ENCODE results near the gene CEACAM18.

DNA sequence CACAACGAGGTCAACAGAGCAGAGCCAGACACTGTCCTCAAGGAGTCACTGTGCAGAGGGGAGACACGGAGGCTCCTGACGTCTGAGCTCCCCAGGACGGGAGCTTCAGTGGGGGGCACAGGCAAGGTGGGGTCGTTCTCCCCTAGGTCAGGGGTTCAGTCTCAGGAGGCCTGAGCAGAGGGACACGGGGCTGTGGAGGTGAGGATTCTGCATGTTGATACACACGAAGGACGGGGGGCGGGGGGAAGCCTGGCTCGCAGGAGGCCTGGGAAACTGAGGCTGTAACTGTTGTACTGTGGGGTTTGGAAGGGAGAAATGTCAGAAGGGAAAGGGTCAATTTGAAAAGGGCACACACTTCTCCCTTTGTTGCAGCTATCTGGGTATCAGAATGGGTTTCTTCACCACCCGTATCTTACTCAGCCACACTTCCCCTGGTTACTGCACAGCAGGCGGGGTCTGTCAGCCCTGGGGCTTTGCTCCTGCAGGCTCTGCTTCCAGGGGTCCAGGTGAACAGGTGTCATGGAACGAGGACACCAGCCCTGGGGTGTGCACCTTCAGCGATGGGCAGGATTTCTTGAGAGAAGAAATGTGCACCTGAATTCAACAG is 19.3 kb upstream of the CEACAM18 start:
- TF ChIP-seq, protein P1, sequence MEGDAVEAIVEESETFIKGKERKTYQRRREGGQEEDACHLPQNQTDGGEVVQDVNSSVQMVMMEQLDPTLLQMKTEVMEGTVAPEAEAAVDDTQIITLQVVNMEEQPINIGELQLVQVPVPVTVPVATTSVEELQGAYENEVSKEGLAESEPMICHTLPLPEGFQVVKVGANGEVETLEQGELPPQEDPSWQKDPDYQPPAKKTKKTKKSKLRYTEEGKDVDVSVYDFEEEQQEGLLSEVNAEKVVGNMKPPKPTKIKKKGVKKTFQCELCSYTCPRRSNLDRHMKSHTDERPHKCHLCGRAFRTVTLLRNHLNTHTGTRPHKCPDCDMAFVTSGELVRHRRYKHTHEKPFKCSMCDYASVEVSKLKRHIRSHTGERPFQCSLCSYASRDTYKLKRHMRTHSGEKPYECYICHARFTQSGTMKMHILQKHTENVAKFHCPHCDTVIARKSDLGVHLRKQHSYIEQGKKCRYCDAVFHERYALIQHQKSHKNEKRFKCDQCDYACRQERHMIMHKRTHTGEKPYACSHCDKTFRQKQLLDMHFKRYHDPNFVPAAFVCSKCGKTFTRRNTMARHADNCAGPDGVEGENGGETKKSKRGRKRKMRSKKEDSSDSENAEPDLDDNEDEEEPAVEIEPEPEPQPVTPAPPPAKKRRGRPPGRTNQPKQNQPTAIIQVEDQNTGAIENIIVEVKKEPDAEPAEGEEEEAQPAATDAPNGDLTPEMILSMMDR (IDR thresholded peaks at IDR 0.05; ENCODE audit: low read depth, low read length, poor library complexity, severe bottlenecking): no peak
- no peak for TF ChIP-seq EZH2phosphoT487 (IDR thresholded peaks at IDR 0.05; ENCODE audit: borderline replicate concordance, low read length)

All from DOHH2 (cell line).